ENCODE data around the gene ZBTB20.

DNA sequence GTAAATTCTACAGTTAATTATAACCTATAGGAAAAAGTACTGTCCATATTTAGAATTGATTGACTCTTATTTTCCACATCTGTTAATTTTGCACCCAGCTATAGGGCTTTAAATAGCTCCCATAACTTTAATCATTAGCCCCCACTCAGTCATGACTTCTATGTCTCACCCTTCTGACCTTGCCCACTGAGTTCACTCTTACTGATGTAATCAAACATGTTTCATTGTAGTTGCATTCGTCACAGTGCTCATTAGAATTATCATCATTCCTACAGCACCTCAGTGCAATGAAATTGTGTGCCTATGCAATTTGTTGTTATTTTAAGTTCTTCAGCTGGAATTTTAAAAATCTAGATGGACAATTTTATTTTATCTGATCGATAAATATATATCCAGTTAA, 701.9 kb downstream of the ZBTB20 start:
- TF ChIP-seq, protein P1, sequence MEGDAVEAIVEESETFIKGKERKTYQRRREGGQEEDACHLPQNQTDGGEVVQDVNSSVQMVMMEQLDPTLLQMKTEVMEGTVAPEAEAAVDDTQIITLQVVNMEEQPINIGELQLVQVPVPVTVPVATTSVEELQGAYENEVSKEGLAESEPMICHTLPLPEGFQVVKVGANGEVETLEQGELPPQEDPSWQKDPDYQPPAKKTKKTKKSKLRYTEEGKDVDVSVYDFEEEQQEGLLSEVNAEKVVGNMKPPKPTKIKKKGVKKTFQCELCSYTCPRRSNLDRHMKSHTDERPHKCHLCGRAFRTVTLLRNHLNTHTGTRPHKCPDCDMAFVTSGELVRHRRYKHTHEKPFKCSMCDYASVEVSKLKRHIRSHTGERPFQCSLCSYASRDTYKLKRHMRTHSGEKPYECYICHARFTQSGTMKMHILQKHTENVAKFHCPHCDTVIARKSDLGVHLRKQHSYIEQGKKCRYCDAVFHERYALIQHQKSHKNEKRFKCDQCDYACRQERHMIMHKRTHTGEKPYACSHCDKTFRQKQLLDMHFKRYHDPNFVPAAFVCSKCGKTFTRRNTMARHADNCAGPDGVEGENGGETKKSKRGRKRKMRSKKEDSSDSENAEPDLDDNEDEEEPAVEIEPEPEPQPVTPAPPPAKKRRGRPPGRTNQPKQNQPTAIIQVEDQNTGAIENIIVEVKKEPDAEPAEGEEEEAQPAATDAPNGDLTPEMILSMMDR (IDR thresholded peaks at IDR 0.05; ENCODE audit: insufficient read depth, low read length): no peak
- TF ChIP-seq, protein P2, sequence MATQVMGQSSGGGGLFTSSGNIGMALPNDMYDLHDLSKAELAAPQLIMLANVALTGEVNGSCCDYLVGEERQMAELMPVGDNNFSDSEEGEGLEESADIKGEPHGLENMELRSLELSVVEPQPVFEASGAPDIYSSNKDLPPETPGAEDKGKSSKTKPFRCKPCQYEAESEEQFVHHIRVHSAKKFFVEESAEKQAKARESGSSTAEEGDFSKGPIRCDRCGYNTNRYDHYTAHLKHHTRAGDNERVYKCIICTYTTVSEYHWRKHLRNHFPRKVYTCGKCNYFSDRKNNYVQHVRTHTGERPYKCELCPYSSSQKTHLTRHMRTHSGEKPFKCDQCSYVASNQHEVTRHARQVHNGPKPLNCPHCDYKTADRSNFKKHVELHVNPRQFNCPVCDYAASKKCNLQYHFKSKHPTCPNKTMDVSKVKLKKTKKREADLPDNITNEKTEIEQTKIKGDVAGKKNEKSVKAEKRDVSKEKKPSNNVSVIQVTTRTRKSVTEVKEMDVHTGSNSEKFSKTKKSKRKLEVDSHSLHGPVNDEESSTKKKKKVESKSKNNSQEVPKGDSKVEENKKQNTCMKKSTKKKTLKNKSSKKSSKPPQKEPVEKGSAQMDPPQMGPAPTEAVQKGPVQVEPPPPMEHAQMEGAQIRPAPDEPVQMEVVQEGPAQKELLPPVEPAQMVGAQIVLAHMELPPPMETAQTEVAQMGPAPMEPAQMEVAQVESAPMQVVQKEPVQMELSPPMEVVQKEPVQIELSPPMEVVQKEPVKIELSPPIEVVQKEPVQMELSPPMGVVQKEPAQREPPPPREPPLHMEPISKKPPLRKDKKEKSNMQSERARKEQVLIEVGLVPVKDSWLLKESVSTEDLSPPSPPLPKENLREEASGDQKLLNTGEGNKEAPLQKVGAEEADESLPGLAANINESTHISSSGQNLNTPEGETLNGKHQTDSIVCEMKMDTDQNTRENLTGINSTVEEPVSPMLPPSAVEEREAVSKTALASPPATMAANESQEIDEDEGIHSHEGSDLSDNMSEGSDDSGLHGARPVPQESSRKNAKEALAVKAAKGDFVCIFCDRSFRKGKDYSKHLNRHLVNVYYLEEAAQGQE (IDR thresholded peaks at IDR 0.05; ENCODE audit: insufficient replicate concordance, low read depth): no peak
- no peak for TF ChIP-seq SPI1 (IDR thresholded peaks at IDR 0.05; ENCODE audit: borderline replicate concordance, low read depth)
- TF ChIP-seq POLR2AphosphoS5 (IDR thresholded peaks at IDR 0.05; ENCODE audit: low read depth): no peak
- no peak for TF ChIP-seq GABPA (IDR thresholded peaks at IDR 0.05; ENCODE audit: low read depth)
